SU-DHL-6 (cell line): Measurements from ENCODE around the gene PRKD2.

Source experiments
- CTCF ChIP-seq: fragments of 200-600 bp; sonication (generic); IDR thresholded peaks from one replicate; pipeline ENCODE4 v1.5.1; 2017; ENCODE audit warnings: antibody characterized with exemption, mild to moderate bottlenecking, low read length, moderate library complexity; ENCODE audit not compliant: insufficient read depth, poor library complexity, severe bottlenecking
- EZH2phosphoT487 ChIP-seq: fragments of 200-600 bp; sonication (generic), shearing (Covaris generic); conservative IDR thresholded peaks from 2 replicates; pipeline ENCODE4 v1.6.1; 2018; ENCODE audit warnings: mild to moderate bottlenecking, antibody characterized with exemption, low read length, moderate library complexity, mixed read lengths

- TF ChIP-seq CTCF (no peak), EZH2phosphoT487 (no peak)
Measured at GRCh38 chr19:46640656-46641055, 76.3 kb downstream of the PRKD2 start.
